H4 (cell line): ENCODE data around the gene FOXD2. TPM values are rescaled to one million over a fixed set of nuclear protein-coding genes. Genes with fewer than 3 reads are reported as not detected.

Source experiments
- DNase-seq: peaks from one replicate; pipeline ENCODE4 v3.0.0-alpha.2; 2015; ENCODE audit warnings: low spot score
- total RNA-seq: library from RNA; depleted of rRNA; stranded (reverse); fragments of >200 nt; shearing (Covaris generic); gene quantifications from 2 replicates; pipeline ENCODE4 v1.2.3, GENCODE V29; 2014

The FOXD2 gene
- total RNA-seq, 1 experiment from 2014 or later: 0.52 TPM

DNA sequence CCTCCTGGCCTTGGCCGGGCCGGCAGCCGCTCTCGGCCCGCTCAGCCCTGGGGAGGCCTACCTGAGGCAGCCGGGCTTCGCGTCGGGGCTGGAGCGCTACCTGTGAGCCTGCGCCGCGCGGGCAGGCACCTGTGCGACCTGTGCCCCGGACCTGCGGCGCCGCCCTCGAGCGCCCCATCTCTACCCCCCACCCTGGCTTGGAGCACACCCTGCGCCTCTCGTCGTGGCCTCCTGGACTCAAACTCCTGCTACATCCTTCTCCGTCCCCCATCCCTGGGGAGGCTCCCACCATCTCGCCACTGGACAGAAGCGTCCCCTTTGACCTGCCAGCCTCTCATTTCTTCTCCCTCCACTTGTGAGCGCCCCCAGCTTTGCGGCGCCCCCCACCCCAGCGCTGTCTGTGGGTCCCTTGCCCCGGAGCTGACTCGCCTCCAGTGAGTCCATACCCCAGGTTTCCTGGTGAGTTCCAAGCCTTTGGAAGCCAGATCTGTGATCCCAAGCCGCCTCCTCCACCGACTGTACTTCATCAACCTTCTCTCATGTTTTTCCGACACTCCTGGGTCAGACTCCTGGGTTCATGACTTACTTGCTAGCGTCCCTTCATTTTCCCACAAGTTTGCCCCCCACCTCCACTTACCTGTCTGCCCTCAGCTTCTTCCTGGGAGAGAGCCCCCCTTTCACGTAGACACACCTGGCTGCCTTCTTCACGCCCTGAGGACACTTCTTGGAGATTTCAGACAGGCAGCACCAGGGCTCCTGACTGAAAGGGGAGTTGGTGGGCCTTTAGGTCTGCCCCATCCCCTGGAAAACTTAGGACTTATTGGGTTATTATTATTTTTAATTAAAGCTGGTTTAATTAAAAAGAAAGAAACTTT lies 20.4 kb upstream of the FOXD2 start:
- DNase-seq: no peak

DNA sequence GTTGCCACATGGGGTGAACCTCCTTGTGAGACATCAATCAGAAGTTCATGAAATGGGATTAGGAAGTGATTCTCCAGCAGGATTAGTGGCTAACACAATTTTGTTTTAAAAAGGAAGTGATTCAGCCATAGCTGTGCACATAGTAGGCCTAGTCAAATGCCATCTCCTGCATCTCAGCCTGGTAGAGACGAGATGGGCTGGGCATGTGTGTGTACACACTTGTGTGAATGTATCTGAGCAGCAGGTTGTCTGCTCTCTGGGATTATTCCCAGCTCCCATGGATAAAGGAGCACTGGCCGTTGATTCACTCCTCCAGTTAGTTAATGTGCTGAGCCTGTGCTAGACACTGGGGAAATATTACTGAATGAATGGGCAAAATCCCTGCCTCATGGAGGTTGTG lies 19.7 kb upstream of the FOXD2 start:
- no peak for DNase-seq

DNA sequence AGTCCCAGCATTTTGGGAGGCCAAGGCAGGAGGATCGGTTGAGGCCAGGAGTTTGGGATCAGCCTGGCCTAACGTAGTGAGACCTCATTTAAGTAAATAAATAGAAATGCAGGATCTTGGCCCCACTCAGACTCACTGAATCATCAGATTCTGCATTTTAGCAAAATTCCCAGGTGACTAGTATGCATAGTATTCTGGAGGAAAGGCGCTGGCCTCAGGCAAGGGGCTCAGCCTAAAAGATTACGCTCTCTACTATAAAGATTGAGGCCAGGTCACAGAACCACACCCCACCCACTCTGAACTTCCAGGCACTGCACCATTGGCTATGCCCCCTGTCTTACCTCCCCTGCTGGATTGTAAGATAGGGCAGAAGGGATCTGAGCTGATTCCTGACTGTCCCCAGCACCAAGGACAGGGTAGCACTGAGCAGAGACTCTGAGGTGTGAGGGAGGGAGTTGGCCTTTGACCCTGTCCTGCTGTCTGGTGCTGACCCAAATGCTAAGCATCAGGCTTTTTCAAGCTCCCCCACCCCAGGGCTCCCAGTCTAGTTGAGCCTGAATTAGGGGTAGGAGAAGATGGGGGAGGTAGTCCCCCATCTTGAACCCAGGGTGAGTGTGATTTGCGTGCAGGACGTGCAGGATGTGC lies 19.0 kb upstream of the FOXD2 start:
- DNase-seq: no peak

DNA sequence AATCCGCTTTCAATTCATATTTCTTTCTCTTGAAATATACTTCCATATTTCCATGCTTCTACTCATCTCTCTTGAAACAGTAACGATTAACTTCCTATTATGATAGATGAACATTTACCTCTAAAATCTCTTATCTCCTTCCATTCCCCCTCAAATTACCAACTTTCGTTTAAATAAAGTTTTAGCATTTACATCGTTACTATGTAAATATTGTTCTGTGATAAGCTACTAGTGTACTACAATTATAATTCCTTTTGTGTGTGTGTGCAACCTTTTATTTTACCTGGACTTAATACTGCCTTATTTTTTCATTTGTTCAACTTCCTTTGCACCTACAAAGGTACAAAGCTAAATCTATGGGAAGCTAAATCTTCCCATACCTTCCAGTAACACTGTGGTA lies 17.3 kb upstream of the FOXD2 start:
- no peak for DNase-seq

DNA sequence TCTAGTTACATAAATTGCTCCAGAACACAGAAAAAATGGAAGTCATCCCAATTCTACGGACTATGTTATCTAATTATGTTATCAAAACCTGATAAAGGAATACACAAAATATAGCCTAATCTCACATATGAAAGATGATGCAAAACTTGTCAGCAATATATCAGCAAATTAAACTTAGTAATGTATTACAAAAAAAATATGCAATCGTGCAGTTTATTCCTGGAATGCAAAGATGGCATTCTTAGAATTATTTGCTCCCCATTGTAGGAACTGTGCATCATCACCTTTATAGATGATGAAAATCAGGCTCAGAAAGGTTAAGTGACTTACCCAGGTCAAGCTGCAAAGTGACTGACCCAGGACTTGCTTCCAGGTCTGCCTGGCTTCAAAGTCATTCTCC lies 14.0 kb upstream of the FOXD2 start:
- DNase-seq: no peak

DNA sequence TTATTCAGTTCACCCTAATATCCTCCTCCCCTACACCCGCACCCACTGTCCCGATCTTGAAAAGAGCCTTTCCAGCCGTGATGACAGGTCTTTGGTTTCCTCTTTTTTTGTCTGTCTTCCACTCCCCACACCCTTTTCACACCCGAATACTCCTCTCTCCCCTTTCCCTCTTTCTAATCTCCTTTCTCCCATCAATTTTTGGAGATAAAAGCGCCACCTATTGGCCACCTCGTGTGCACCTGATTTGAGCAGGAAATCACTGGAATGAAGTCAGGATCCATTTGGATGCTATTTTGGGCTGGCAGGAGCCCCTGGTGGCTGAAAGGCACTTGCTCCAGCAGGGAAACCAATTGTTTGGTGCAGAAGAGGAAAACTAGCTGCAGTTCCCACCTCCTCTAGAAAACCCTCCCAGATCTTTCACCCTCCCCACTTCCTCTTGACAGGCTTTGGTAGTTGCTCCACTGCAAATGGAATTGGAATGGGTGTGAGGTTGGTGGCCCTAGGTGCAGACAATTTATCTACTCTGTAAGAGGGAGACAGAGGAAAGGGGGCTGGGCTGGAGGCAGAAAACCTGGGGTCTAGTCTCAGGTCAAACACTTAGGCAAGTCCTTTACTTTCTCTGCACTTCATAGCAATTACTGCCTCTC lies 13.4 kb upstream of the FOXD2 start:
- DNase-seq: peak; percentile 66

DNA sequence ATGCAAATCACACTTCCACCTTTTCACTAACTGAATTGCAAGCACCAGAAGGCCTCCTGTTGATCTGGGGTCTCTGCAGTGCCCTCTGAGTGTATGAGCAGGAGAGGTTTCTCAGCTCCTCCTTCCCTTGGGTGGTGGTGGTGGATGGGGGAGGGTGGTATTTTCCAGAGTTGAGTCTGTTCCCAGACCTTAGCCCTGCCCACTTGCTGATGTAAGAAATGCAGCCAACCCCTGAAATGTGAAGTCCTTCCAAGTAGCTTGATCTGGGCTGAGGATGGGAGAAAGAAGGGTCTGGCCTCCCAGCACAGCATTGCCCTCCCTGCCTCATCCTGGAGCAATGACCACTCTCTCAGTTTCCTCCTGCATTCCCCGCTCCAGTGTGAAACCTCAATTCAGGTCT lies 6.3 kb upstream of the FOXD2 start:
- DNase-seq: peak; percentile 43

DNA sequence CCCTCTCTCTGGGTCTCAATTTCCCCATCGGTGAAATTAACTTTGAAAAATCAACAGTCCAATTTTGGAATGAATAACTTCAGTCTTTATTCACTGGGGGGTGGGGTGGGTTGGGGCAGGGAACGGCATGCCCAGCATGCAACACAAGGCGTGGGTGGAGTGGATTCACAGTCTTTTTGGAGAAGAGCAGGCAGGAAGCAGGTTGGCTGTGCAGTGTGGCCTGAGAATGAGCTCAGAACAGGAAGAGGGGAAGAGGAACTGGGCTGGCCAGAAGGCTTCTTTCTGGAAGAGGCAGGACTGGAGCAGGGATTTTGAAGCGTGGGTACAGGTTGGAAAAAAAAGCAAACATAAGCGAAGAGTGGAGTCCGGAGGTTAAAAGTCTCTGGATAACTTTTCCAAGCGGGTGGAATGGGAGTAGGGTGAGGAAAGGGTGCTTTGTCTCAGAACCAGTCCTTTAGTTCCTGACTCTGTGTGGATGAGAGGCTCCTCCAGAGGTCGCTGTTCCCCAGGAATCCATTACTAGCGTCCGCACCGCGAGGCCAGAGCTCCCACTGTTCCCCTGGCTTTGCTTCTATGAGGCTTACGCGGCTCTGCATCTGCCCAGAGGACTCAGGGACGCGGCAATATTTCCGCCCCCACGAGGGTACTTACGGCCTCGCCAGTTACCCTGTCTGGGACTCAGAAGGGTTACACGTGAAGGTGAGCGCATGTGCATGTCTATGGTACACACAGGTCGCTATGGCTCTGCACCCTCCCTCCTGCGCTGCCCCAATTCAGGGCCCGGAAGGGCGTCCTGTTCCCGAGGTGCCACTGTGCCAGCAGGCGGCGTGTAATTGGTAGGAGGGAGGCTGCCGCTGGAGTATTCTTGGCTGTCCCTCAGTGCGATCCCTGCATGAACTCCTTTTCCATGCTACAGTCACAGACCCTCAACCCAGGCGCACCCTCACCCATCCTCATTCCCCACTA lies 5.5 kb upstream of the FOXD2 start:
- DNase-seq: peak; percentile 31

DNA sequence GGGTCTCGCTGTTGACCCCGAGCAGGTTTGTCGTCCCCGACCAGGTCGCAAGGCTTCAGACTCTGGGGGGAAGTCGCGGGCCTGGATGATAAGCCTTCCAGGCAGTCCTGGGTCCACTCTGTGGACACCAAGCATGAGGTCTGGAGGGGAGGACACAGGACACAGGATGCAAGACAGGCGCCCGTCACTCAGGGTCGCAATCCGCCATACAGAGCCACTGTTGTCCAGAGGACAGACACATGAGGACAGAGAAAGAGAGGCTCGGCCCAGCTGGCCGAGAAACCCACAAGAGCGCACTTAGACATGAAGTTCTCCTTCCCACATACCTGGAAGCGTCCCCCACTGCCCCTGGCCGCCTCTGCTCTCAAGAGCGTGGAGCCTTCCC lies 4.8 kb upstream of the FOXD2 start:
- DNase-seq: no peak

DNA sequence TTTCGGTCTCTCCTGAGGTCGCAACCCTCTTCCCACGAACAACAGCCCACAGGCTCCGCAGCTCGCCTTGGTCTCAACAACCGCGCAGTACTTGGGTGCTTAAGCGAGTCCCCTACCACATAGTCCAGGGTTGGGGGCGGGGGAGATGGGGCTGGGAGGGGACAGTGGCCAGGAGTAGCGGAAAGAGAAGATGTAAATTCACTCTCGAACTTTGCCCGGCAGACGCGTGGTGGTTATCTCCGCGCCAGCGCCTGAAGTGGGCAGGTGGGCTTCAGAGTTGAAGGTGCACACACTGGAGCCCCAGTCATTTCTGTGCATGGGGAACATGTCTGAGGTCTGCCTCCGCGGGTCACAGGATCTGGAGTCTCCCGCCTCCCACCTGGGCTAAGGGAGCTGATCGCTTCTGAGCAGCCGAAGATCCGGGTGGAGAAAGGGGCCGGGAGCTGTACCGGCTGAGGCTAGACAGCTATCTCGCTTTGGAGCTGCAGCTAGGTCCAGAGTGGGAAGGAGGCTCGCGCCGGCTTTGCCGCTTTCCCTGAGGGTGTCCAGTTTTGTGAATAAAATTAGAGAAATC lies 4.3 kb upstream of the FOXD2 start:
- DNase-seq: no peak

DNA sequence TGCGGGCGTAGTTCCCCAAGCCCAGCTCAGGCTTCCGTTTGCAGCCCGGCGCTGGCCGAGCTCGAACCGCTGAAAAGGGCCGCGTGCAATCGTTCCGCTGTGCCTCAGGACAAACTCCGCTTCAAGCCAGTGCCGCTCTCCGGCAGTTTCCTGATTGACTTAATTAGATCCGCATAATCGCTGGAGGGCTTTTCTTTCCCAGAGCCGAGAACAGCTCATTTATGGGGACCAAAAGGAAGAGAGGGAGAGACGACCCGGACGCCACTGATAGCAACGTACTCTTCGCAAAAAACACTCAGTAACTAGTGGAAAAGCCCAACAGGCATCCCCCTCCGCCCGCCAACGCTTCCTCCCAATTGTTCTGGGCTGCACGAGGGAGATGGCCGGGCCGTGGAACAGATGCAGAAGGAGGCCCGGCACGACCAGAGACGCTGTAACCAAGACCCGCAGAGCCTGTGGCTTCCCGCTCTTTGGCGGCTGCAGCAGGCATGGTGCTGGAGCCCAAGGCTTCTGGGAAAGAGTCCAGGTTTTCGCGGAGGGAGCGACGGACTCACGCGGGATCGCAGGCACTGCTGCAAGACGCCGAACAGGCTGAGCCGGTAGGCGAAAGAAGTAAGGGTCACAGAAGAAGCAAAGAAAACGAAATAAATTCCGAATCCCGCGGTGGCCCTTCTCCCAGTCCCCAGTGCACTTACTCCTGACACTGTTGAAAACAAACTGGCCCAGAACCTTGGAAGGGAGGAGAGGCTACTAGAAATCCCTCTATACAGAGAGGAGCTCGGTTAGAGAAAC lies 3.6 kb upstream of the FOXD2 start:
- no peak for DNase-seq

DNA sequence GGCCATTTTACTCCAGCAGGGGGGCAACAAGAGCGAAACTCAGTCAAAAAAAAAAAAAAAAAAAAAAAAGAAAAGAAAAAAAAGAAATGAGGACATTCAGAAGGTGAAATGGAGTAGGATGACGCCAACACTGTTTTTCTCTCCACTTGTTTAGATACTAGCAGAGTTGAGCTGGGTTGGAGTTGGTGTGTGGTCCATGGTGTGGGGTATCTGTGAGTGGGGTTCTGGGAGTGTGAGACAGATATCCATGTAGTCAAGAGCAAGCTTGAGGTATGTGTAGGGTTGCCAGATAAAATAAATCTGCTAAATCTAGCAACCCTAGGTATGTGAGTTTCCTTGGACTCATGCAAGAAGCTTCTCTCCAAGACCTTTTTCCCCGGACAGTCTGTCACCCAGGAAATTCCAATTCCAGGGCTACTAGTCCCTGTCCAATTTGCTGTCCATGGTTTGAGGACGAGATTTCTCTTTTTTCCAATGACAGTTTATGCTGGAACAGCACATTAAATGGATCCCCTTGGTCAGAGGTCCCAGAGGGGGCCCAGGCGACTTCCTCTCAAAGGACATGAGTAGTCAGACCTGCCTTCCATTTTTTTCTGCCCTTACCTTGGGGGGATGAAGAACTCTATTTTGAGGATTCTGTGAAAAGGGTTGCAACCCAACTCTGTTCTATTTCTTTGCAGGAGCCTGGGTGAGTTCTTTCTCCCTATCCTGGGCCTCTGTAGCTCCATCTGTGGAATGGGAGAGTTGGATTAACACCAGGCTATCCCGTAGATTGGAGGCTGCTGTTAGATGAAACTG lies 2.1 kb upstream of the FOXD2 start:
- DNase-seq: no peak

DNA sequence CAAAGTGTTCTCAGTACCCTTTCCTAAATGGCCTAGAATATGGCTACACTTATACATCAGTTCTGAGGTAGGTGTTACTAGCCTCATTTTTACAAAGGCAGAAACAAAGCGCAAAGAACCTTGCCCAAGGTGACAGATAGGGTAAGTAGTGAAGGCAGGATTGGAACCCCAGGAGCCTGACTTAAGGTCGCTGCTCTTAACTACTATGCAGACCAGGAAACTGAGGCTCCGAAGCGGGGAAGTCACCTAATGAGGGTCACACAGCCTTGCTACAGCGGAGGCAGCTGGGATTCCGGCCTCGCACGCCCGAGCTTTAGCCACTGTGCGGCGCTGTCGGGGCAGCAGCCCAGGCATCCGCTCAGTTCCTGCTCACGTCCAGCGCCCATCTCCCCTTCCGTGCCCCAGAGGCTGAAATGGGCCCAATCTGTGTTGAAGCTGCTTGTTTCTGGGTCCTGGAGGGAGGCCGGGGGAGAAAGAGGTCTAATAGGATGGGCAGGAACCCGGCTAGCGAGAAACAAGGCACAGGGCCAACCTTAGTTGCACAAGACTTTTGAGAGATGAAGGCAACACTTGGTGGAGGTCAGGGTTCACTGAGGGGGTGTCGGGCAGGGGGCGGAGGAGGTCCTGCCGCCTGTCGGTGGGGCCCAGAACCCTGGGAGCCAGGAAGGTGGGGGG lies 1.4 kb upstream of the FOXD2 start:
- peak; percentile 79 for DNase-seq

DNA sequence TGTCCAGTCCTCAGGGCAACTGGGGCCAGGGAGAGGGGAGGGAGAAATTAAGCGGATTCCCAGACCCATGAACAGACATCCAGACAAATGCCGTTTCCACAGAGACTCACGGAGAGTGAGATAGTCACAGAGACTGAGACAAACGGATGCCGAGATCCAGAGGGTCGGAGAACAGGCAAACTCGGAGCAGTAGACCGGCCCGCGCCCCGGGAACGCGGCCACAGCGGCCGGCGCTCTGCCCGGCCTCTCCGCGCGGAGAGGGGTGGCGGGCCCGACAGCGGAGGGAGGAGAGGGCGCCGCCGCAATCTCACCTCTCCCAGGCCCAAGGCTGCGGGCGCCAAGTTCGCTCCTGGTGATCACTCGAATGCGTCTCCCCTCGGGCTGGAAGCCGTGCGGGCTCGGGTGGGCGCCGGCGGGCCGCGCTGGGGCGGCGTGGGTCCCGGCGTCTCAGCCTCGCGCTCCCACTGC lies 831 bp upstream of the FOXD2 start:
- no peak for DNase-seq

DNA sequence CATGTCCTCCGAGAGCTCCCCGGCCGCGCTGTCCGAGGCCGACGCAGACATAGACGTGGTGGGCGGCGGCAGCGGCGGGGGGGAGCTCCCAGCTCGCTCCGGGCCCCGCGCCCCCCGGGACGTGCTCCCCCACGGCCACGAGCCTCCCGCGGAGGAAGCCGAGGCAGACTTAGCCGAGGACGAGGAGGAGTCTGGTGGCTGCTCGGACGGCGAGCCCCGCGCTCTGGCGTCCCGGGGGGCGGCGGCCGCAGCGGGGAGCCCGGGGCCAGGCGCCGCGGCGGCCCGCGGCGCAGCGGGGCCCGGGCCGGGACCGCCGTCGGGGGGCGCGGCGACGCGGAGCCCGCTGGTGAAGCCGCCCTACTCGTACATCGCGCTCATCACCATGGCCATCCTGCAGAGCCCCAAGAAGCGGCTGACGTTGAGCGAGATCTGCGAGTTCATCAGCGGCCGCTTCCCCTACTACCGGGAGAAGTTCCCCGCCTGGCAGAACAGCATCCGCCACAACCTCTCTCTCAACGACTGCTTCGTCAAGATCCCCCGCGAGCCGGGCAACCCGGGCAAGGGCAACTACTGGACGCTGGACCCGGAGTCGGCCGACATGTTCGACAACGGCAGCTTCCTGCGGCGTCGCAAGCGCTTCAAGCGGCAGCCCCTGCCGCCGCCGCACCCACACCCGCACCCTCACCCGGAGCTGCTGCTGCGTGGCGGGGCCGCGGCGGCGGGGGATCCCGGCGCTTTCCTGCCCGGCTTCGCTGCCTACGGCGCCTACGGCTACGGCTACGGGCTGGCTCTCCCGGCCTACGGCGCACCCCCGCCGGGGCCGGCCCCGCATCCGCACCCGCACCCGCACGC lies 547 bp downstream of the FOXD2 start:
- no peak for DNase-seq

DNA sequence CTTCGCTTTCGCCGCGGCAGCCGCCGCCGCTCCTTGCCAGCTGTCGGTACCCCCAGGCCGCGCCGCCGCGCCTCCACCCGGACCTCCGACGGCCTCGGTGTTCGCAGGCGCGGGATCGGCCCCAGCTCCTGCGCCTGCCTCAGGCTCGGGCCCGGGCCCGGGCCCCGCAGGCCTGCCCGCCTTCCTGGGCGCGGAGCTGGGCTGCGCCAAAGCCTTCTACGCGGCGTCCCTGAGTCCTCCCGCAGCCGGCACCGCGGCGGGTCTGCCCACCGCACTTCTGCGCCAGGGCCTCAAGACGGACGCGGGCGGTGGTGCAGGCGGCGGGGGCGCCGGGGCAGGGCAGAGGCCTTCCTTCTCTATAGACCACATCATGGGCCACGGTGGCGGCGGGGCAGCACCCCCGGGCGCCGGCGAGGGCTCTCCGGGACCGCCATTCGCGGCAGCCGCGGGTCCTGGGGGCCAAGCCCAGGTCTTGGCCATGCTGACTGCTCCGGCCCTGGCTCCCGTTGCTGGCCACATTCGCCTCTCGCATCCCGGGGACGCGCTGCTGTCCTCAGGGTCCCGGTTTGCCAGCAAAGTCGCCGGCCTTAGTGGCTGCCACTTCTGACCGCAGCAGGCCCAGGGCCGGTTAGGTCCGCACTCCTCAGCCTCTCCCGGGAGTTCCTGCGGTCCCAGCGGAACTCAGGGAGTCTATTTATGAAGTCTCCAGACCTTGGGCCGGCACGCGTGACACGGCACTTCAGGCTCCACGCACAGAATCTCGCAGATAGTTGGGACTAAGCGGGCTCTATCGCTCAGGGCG lies 1.4 kb downstream of the FOXD2 start:
- no peak for DNase-seq
